H1 (cell line): ENCODE data around the gene RDH12. TPM values are rescaled to one million over a fixed set of nuclear protein-coding genes. Genes with fewer than 3 reads are reported as not detected.
"Not testable (repeated sequence)": the region's sequence is repeated elsewhere in the genome, so short reads cannot be mapped to it uniquely, and the experiment has no call there.

Source experiments
- CTCF ChIA-PET: fragments of 300-600 bp; sonication (Branson Sonifier 250); formaldehyde crosslinking; loops from one replicate; lab custom pipeline; 2021; ENCODE audit not compliant: partially characterized antibody; lab: Charles Lee
- POLR2A ChIA-PET: fragments of 300-600 bp; sonication (Branson Sonifier 250); formaldehyde crosslinking; loops from one replicate; lab custom pipeline; 2021; ENCODE audit warnings: inconsistent platforms; ENCODE audit not compliant: partially characterized antibody; lab: Charles Lee
- DNase-seq, 2 experiments: peaks; one replicate each; pipeline versions ENCODE4 v3.0.0 to v3.0.0-alpha.2; 2010 to 2022; ENCODE audit warnings: low spot score in 2 of 2, low read depth in 1 of 2, mixed read lengths in 1 of 2
- FAIRE-seq: peaks from 2 replicates; lab custom pipeline; 2011; peaks lifted over from hg19 to GRCh38; lab: Jason Lieb, UNC
- H2AFZ ChIP-seq: 2 replicates; pipeline ENCODE4 v1.8.1; 2012; ENCODE audit warnings: low read length, inconsistent platforms
- H2AK5ac ChIP-seq: 2 replicates; pipeline ENCODE4 v1.6.1; 2013; ENCODE audit warnings: low read depth, low read length
- H2BK120ac ChIP-seq: replicated peaks from 2 replicates; pipeline ENCODE3; 2013; ENCODE audit warnings: low read depth, low read length, inconsistent platforms
- H2BK12ac ChIP-seq: 2 replicates; pipeline ENCODE4 v1.6.1; 2013; ENCODE audit warnings: low read depth, low read length
- H2BK15ac ChIP-seq: 2 replicates; pipeline ENCODE4 v1.6.1; 2013; ENCODE audit warnings: low read length
- H2BK20ac ChIP-seq: 2 replicates; pipeline ENCODE4 v1.6.1; 2013; ENCODE audit warnings: low read length
- H2BK5ac ChIP-seq: 2 replicates; pipeline ENCODE4 v1.6.1; 2013; ENCODE audit warnings: low read depth, low read length
- H3K14ac ChIP-seq: 2 replicates; pipeline ENCODE4 v1.6.1; 2013; ENCODE audit warnings: inconsistent platforms; ENCODE audit not compliant: insufficient read length
- H3K18ac ChIP-seq: 2 replicates; pipeline ENCODE4 v1.6.1; 2013; ENCODE audit warnings: low read length; ENCODE audit errors: extremely low read depth
- H3K23ac ChIP-seq: 2 replicates; pipeline ENCODE4 v1.6.1; 2013; ENCODE audit warnings: inconsistent platforms; ENCODE audit not compliant: insufficient read length
- H3K23me2 ChIP-seq: 2 replicates; pipeline ENCODE4 v1.6.1; 2013; ENCODE audit warnings: low read depth, low read length
- H3K27ac ChIP-seq: 2 replicates; pipeline ENCODE4 v1.6.1; 2011; ENCODE audit warnings: low read depth, low read length, inconsistent platforms
- H3K27me3 ChIP-seq, 4 experiments: replicated peaks in 1 of 4; 1 replicate in 1 of 4; 2 replicates in 3 of 4; pipeline versions ENCODE4 v1.6.1 to v1.8.1; 2011 to 2013; ENCODE audit warnings: low read length in 3 of 4, mild to moderate bottlenecking in 3 of 4, inconsistent platforms in 2 of 4, mixed read lengths in 2 of 4, moderate library complexity in 1 of 4; ENCODE audit not compliant: control insufficient read depth in 3 of 4, insufficient read depth in 3 of 4; ENCODE audit errors: extremely low read depth in 1 of 4
- H3K36me3 ChIP-seq, 4 experiments: 2 replicates each; pipeline versions ENCODE4 v1.6.1 to v1.8.1; 2011 to 2013; ENCODE audit warnings: mild to moderate bottlenecking in 4 of 4, low read length in 3 of 4, moderate library complexity in 2 of 4, control low read depth in 1 of 4, inconsistent platforms in 1 of 4; ENCODE audit not compliant: insufficient read depth in 4 of 4, control insufficient read depth in 2 of 4
- H3K4ac ChIP-seq: replicated peaks from 2 replicates; pipeline ENCODE3; 2013; ENCODE audit warnings: low read length, low read depth, mixed read lengths, inconsistent platforms; ENCODE audit not compliant: insufficient read length
- H3K4me1 ChIP-seq, 4 experiments: replicated peaks in 1 of 4; 1 replicate in 1 of 4; 2 replicates in 3 of 4; pipeline versions ENCODE4 v1.6.1 to v1.8.1; 2011 to 2013; ENCODE audit warnings: low read length in 3 of 4, inconsistent platforms in 2 of 4, mixed read lengths in 1 of 4; ENCODE audit not compliant: insufficient read depth in 4 of 4, control insufficient read depth in 3 of 4
- H3K4me2 ChIP-seq, 2 experiments: 2 replicates each; pipeline versions ENCODE4 v1.6.1 to v1.8.1; 2011 to 2013; ENCODE audit warnings: low read depth in 2 of 2, low read length in 2 of 2, control low read depth in 1 of 2, inconsistent platforms in 1 of 2, mild to moderate bottlenecking in 1 of 2; ENCODE audit not compliant: insufficient read depth in 1 of 2
- H3K4me3 ChIP-seq, 4 experiments: fragments of 200-600, 300-600 bp in 1 of 4; sonication (generic), shearing (Covaris generic), sonication (Bioruptor Twin) in 1 of 4; 2 replicates each; pipeline versions ENCODE4 v1.5.1 to v1.8.1; 2011 to 2016; ENCODE audit warnings: low read length in 4 of 4, low read depth in 3 of 4, control low read depth in 2 of 4, inconsistent platforms in 2 of 4, mild to moderate bottlenecking in 2 of 4, mixed read lengths in 1 of 4, moderate library complexity in 1 of 4; ENCODE audit not compliant: insufficient read depth in 2 of 4; ENCODE audit errors: extremely low read depth in 1 of 4
- H3K56ac ChIP-seq: replicated peaks from 2 replicates; pipeline ENCODE3; 2013; ENCODE audit warnings: low read depth, mild to moderate bottlenecking, mixed read lengths, low read length, inconsistent platforms; ENCODE audit not compliant: insufficient read length
- H3K79me1 ChIP-seq: 2 replicates; pipeline ENCODE4 v1.6.1; 2013; ENCODE audit warnings: low read depth, low read length, control low read depth
- H3K79me2 ChIP-seq, 2 experiments: 2 replicates each; pipeline versions ENCODE4 v1.6.1 to v1.8.1; 2012 to 2013; ENCODE audit warnings: low read length in 2 of 2, mild to moderate bottlenecking in 2 of 2, inconsistent platforms in 1 of 2; ENCODE audit not compliant: insufficient read depth in 2 of 2, control insufficient read depth in 1 of 2
- H3K9ac ChIP-seq, 4 experiments: replicated peaks in 1 of 4; 1 replicate in 1 of 4; 2 replicates in 3 of 4; pipeline versions ENCODE4 v1.6.1 to v1.8.1; 2011 to 2013; ENCODE audit warnings: low read depth in 3 of 4, low read length in 3 of 4, control low read depth in 2 of 4, mild to moderate bottlenecking in 2 of 4, moderate library complexity in 2 of 4, inconsistent platforms in 1 of 4; ENCODE audit errors: extremely low read depth in 1 of 4
- H3K9me3 ChIP-seq, 2 experiments: 2 replicates each; pipeline versions ENCODE4 v1.6.1 to v1.8.1; 2012 to 2013; ENCODE audit warnings: mild to moderate bottlenecking in 2 of 2, moderate library complexity in 2 of 2, control low read depth in 1 of 2, inconsistent platforms in 1 of 2, low read depth in 1 of 2, low read length in 1 of 2, mixed read lengths in 1 of 2; ENCODE audit not compliant: insufficient read depth in 2 of 2
- H4K20me1 ChIP-seq, 2 experiments: replicated peaks in 1 of 2; 2 replicates each; pipeline versions ENCODE3 to v1.8.1; 2011 to 2013; ENCODE audit warnings: inconsistent platforms in 2 of 2, low read length in 2 of 2, mild to moderate bottlenecking in 1 of 2; ENCODE audit not compliant: insufficient read depth in 2 of 2, control insufficient read depth in 1 of 2
- H4K5ac ChIP-seq: 2 replicates; pipeline ENCODE4 v1.6.1; 2013; ENCODE audit warnings: low read length, low read depth, mixed read lengths, inconsistent platforms; ENCODE audit not compliant: insufficient read length
- H4K8ac ChIP-seq: 2 replicates; pipeline ENCODE4 v1.8.0; 2013; ENCODE audit warnings: mild to moderate bottlenecking, moderate library complexity, low read length, inconsistent platforms; ENCODE audit not compliant: insufficient read depth; ENCODE audit errors: extremely low read depth
- H4K91ac ChIP-seq: replicated peaks from 2 replicates; pipeline ENCODE3; 2013; ENCODE audit warnings: low read length, mixed read lengths, inconsistent platforms; ENCODE audit not compliant: insufficient read length
- whole genome bisulfite sequencing, 2 experiments: shearing (Covaris generic) in 1 of 2; methylation state at CpG; one replicate each; pipeline versions ENCODE4 v1.1.6 to v1.1.7; 2013 to 2015; ENCODE audit warnings: low lambda C conversion rate in 2 of 2, mixed read lengths in 2 of 2, inconsistent platforms in 1 of 2, low coverage in 1 of 2, missing lambda C conversion rate in 1 of 2; ENCODE audit not compliant: insufficient replicate concordance in 2 of 2, insufficient coverage in 1 of 2, insufficient read length in 1 of 2; ENCODE audit errors: extremely low coverage in 1 of 2, missing lambda C conversion rate in 1 of 2; 5-methylcytosine and 5-hydroxymethylcytosine counted together
- polyA plus RNA-seq, 7 experiments: library from polyadenylated mRNA; depleted of rRNA in 3 of 7; stranded (reverse) in 5 of 7; unstranded in 2 of 7; fragments of >200 nt in 5 of 7; fragments of 200-250 nt in 2 of 7; gene quantifications; 1 replicate in 5 of 7; 2 replicates in 1 of 7; 4 replicates in 1 of 7; pipeline versions ENCODE4 v1.2.1 to v1.2.3, GENCODE V29; 2011 to 2013; ENCODE audit warnings: missing spikeins in 2 of 7, mixed read lengths in 2 of 7
- total RNA-seq: library from RNA; stranded (reverse); fragmentation: NEBNext Ultra II Directional; extraction: Animal tissue kit (Norgen Biotek cat#: 25700); gene quantifications from 2 replicates; pipeline ENCODE4 v1.2.1, GENCODE V29; 2021

Gene RDH12
- total and polyA plus RNA-seq, 2 of the 8 experiments (the other 6 are each of a cell fraction or from before 2014, with no cell fraction given) = 1.2 to 1.5 TPM

DNA sequence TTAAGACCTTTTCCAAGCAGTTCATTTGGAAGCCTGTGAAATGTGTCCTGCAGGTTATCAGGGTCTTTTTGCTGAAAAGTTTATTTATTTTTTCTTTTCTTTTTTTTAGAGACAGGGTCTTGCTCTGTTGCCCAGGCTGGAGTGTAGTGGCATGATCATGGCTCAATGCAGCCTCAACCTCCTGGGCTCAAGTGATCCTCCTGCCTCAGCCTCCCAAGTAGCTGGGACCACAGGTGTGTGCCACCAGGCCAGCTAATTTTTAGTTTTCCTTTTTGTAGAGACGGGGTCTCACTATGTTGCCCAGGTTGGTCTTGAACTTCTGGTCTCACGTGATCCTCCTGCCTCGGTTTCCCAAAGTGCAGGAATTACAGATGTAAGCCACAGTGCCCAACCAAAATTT lies 17.7 kb downstream of the RDH12 start:
- FAIRE-seq, H2BK5ac ChIP-seq, H3K56ac ChIP-seq, H3K36me3 ChIP-seq, H3K14ac ChIP-seq, H3K23me2 ChIP-seq, H3K27me3 ChIP-seq, POLR2A ChIA-PET, H3K4me3 ChIP-seq, H2BK12ac ChIP-seq, H3K27ac ChIP-seq, H3K79me1 ChIP-seq, H3K4ac ChIP-seq, H3K9ac ChIP-seq, H2BK120ac ChIP-seq, H3K4me2 ChIP-seq, H4K20me1 ChIP-seq, H3K9me3 ChIP-seq, H4K5ac ChIP-seq, H4K8ac ChIP-seq, H2AK5ac ChIP-seq, H2BK20ac ChIP-seq, H3K18ac ChIP-seq, H3K79me2 ChIP-seq, H3K4me1 ChIP-seq, H2BK15ac ChIP-seq, DNase-seq, H2AFZ ChIP-seq, H3K23ac ChIP-seq, H4K91ac ChIP-seq: not testable (repeated sequence)
- CTCF ChIA-PET = interaction anchor here (1.0 kb wide), 1 partner anchor 15 kb away, joined by 4 read pairs; no protein-coding TSS in a partner anchor
- 85% methylated on average over 3 of the region's 3 CpGs; no CpG with 5 or more reads in 1 of the 2 experiments for WGBS, 2 experiments
